Measurements from ENCODE around the gene OR2V1.
"Not testable (repeated sequence)": the region's sequence is repeated elsewhere in the genome, so short reads cannot be mapped to it uniquely, and the experiment has no call there.

Gene OR2V1

DNA sequence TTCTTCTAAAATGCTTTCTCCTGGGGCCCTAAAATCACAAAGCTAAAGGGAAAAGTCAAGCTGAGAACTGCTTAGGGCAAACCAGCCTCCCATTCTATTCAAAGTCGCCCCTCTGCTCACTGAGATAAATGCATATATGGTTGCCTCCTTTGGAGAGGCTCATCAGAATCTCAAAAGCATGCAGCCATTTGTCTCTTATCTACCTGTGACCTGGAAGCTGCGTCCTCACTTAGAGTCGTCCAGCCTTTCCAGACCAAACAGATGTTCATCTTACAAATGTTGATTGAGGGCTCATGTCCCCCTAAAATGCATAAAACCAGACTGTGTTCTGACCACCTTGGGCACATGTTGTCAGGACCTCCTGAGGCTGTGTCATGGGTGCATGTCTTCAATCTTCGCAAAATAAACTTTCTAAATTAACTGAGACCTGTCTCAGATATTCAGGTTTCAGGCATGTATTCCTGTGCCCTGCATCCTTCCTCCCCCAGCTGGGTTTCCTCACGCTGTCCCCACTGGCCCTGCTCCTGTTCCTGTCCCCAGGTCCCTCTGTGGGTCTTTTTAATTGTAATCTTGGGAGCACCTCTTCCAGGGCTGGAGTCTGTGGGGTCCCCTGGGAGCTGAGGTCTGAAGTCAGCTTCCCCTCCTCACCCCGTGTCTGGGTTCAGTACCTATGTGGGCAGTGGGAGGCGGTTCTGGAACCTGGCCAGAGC lies 16.1 kb upstream of the OR2V1 start, which contains the start of gene OR2V2:
TSS of gene OR2V2 (plus strand) at position 660 of the 710 bp plus-strand sequence. CDS start 7,357 bp downstream, outside the sequence.
- H3K27ac Mint-ChIP-seq; H3K9me3 Mint-ChIP-seq (ENCODE audit: low read depth); H3K4me1 Mint-ChIP-seq (ENCODE audit: low read depth); H3K36me3 Mint-ChIP-seq; H3K4me3 Mint-ChIP-seq: not testable (repeated sequence)
- peaks cover 34% of the 10 kb centered on the region for H3K27me3 Mint-ChIP-seq

- Mint-ChIP-seq H3K4me3 (no peak overlapping the region), H3K9me3 (ENCODE audit: low read depth) (peaks cover 3% of the 10 kb centered on the region), H3K36me3 (no peaks in the 10 kb centered on the region), H3K27ac (no peak overlapping the region), H3K27me3 (peaks cover 38% of the 10 kb centered on the region), H3K4me1 (ENCODE audit: low read depth) (no peaks in the 10 kb centered on the region)
These were observed 14.2 kb upstream of the OR2V1 start for GRCh38 chr5:181145133-181145532.

DNA sequence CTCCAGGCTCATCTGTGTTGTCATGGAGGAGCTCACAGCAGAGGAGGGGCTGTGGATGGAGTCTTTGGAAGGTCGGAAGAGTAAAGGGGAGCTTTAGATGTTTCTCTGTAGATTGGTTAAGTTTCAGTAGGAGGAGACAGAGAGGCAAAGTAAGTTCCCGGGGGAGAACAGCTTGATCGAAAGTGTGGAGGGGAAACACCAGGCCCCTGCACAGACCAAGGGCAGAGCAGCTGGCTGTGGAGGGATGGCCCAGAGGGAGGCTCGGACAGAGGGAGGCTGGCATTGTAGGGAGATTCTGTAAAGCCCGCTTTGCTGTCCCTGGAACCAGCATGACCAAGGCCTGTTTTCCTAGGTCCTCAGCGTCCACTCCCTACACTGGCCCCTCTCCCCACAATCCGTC lies 11.1 kb upstream of the OR2V1 start:
- no peak overlapping the region for H3K27ac Mint-ChIP-seq
- no peaks in the 10 kb centered on the region for H3K4me1 Mint-ChIP-seq (ENCODE audit: low read depth)
- no peaks in the 10 kb centered on the region for H3K36me3 Mint-ChIP-seq
- peaks cover 18% of the 10 kb centered on the region for H3K9me3 Mint-ChIP-seq (ENCODE audit: low read depth)
- H3K27me3 Mint-ChIP-seq = peaks cover 25% of the 10 kb centered on the region
- H3K4me3 Mint-ChIP-seq = no peak overlapping the region

- no peak overlapping the region for H3K4me3 Mint-ChIP-seq
- no peaks in the 10 kb centered on the region for H3K36me3 Mint-ChIP-seq
- peaks cover 18% of the 10 kb centered on the region for H3K9me3 Mint-ChIP-seq (ENCODE audit: low read depth)
- H3K27me3 Mint-ChIP-seq = peaks cover 19% of the 10 kb centered on the region
- no peaks in the 10 kb centered on the region for H3K4me1 Mint-ChIP-seq (ENCODE audit: low read depth)
- H3K27ac Mint-ChIP-seq = no peak overlapping the region
These were observed 9.8 kb upstream of the OR2V1 start for GRCh38 chr5:181140766-181141165.

GRCh38 chr5:181138258-181138657 lies 7.3 kb upstream of the OR2V1 start:
- H3K4me3 Mint-ChIP-seq = no peak overlapping the region

DNA sequence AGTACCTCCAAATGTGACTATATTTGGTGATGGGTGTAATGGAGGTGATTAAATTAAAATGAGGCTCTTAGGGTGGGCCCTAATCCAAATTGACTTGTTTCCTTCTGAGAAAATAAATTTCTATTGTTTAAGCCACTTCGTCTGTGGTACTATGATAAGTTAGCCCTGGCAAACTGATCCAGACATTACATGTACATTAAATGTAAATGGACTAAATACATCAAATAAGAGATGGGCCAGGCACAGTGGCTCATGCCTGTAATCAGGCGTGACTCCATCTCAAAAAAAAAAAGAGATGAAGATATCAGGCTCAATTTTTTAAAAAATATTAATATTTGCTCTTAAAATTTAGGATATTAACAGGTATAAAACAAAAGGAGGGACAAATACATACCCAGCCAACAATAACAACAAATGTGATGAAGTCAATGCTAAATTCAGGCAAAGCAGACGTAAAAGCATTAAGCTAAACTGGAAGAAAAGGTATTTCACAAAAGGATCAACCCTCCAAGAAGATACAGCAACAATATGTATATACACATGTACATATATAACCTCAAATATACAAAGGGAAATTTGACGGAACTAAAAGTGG lies 5.5 kb upstream of the OR2V1 start:
- Mint-ChIP-seq H3K27me3 (peaks cover 15% of the 10 kb centered on the region), H3K36me3 (peaks cover 3% of the 10 kb centered on the region), H3K4me1 (ENCODE audit: low read depth) (no peaks in the 10 kb centered on the region)

More at GRCh38 chr5:181138258-181138657, 7.3 kb upstream of the OR2V1 start:
- Mint-ChIP-seq H3K9me3 (ENCODE audit: low read depth) (peaks cover 18% of the 10 kb centered on the region), H3K4me1 (ENCODE audit: low read depth) (no peaks in the 10 kb centered on the region), H3K36me3 (no peaks in the 10 kb centered on the region), H3K27me3 (peaks cover 13% of the 10 kb centered on the region), H3K27ac (no peak overlapping the region)

GRCh38 chr5:181134259-181134658 lies 3.3 kb upstream of the OR2V1 start:
- Mint-ChIP-seq H3K9me3 (ENCODE audit: low read depth) (peaks cover 8% of the 10 kb centered on the region), H3K4me1 (ENCODE audit: low read depth) (no peaks in the 10 kb centered on the region), H3K36me3 (peaks cover 3% of the 10 kb centered on the region), H3K4me3 (no peak overlapping the region), H3K27ac (no peak overlapping the region), H3K27me3 (peaks cover 21% of the 10 kb centered on the region)

More for the DNA sequence above, 5.5 kb upstream of the OR2V1 start:
- H3K9me3 Mint-ChIP-seq (ENCODE audit: low read depth) = peaks cover 18% of the 10 kb centered on the region
- no peak overlapping the region for H3K4me3 Mint-ChIP-seq
- H3K27ac Mint-ChIP-seq = no peak overlapping the region

- H3K4me3 Mint-ChIP-seq = no peak overlapping the region
- H3K27ac Mint-ChIP-seq = no peak overlapping the region
- H3K9me3 Mint-ChIP-seq (ENCODE audit: low read depth) = peaks cover 3% of the 10 kb centered on the region
- H3K4me1 Mint-ChIP-seq (ENCODE audit: low read depth) = no peaks in the 10 kb centered on the region
- peaks cover 3% of the 10 kb centered on the region for H3K36me3 Mint-ChIP-seq
- H3K27me3 Mint-ChIP-seq = peaks cover 23% of the 10 kb centered on the region
These were observed 2.8 kb upstream of the OR2V1 start for GRCh38 chr5:181133610-181134231.

DNA sequence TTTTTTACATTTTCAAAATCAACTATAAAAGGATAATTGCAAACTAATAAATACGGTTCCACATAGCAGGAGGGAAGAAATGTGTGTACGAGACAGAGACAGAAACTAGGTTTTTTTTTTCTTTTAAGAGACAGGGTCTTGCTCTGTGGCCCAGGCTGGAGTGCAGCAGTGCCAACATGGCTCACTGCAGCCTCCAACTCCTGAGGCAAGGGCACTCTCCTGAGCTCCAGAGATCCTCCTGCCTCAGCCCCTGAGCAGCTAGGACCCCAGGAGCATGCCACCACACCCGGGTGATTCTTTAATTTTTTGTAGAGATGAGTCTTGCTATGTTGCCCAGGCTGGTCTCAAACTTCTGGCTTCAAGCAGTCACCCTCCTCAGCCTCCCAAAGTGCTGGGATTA lies 2.1 kb upstream of the OR2V1 start:
- no peak overlapping the region for H3K27ac Mint-ChIP-seq
- H3K4me1 Mint-ChIP-seq (ENCODE audit: low read depth) = no peaks in the 10 kb centered on the region
- H3K4me3 Mint-ChIP-seq = no peak overlapping the region
- no peaks in the 10 kb centered on the region for H3K9me3 Mint-ChIP-seq (ENCODE audit: low read depth)
- H3K36me3 Mint-ChIP-seq = peaks cover 3% of the 10 kb centered on the region
- H3K27me3 Mint-ChIP-seq = peaks cover 28% of the 10 kb centered on the region

GRCh38 chr5:181131514-181131913 lies 545 bp upstream of the OR2V1 start:
- H3K36me3 Mint-ChIP-seq = peaks cover 3% of the 10 kb centered on the region
- H3K9me3 Mint-ChIP-seq (ENCODE audit: low read depth) = no peaks in the 10 kb centered on the region
- no peak overlapping the region for H3K27ac Mint-ChIP-seq
- no peak overlapping the region for H3K4me3 Mint-ChIP-seq
- peaks cover 31% of the 10 kb centered on the region for H3K27me3 Mint-ChIP-seq
- no peaks in the 10 kb centered on the region for H3K4me1 Mint-ChIP-seq (ENCODE audit: low read depth)

DNA sequence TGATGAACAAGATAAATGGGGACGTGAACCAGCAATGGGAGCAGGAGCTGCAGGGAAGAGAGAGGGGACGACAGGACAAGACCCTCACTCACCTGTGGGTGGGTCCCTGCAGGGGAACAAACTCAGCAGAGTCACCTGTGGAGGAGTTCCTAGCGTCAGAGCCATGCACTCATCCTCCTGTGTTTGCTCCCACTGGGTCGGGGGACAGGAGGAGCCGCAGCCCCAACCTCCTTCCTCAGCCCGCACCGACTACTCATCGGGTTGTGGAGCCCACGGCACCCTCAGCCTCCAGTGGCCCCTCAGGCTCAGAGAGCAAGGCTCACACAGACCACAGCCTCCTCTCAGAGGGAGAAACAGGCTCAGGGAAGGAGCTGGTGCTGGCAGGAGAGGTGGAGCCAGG lies 888 bp downstream of the OR2V1 start:
- not testable (repeated sequence) for H3K27ac Mint-ChIP-seq; H3K4me1 Mint-ChIP-seq (ENCODE audit: low read depth); H3K36me3 Mint-ChIP-seq; H3K4me3 Mint-ChIP-seq; H3K9me3 Mint-ChIP-seq (ENCODE audit: low read depth)
- H3K27me3 Mint-ChIP-seq = peaks cover 40% of the 10 kb centered on the region

DNA sequence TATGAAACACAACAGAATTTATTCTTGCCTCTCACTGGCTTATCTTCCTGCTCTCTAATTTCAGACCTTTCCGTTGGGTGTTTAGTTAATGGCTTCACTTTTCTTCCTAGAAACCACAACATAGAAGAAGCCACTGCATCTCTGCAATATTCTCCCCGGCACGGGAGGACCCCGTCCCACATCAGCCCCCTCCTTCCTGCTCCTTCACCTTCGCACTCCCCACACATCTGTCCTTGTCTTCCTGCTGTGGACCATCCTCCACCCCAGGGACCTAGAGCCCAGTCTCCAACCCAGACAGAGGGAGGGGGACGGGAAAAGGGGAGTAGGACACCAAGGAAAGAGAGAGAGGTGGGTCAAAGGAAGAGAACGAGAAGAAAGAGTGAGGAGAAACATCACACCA lies 1.4 kb downstream of the OR2V1 start:
- no peak overlapping the region for H3K27ac Mint-ChIP-seq
- H3K4me3 Mint-ChIP-seq = no peak overlapping the region
- no peaks in the 10 kb centered on the region for H3K4me1 Mint-ChIP-seq (ENCODE audit: low read depth)
- no peaks in the 10 kb centered on the region for H3K9me3 Mint-ChIP-seq (ENCODE audit: low read depth)
- H3K36me3 Mint-ChIP-seq = peaks cover 3% of the 10 kb centered on the region
- H3K27me3 Mint-ChIP-seq = peaks cover 42% of the 10 kb centered on the region

DNA sequence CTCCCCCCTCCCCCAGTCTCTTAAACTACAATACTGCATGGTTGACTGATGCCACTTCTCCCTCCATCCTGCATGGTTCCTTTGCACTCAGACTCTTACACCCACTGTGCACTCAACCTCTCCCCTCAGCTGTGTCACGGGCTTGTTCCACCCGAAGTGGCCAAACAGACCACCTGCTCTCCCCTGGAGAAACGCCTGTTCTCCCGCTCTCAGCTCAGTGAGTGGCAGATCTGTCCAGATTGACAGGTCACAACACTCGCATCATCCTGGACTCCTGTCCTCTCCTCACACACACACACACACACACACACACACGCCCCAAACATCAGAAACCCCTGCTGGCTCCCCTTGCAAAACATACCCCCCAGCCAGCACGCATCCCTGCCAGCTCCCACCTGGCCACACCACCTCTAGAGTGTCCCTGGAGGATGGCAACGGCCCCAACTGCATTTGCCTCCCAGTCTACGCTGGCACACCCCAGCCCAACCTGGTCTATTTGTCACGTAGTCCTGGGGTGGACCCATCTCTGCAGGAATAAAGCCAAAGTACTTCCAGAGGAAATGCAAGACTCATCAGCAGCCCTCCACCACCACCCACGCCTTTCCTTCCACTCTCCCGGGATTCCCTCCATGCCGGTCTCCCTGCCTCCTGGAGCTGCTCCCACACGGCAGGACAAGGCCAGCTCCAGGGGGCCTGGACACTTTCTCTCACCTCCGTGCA lies 2.9 kb downstream of the OR2V1 start:
- Mint-ChIP-seq H3K4me3 (no peak overlapping the region), H3K9me3 (ENCODE audit: low read depth) (no peaks in the 10 kb centered on the region), H3K27ac (no peak overlapping the region), H3K4me1 (ENCODE audit: low read depth) (no peaks in the 10 kb centered on the region), H3K27me3 (peaks cover 42% of the 10 kb centered on the region), H3K36me3 (peaks cover 3% of the 10 kb centered on the region)

GRCh38 chr5:181127456-181127855 lies 3.5 kb downstream of the OR2V1 start:
- Mint-ChIP-seq H3K27ac (no peak overlapping the region), H3K4me3 (no peak overlapping the region), H3K27me3 (peaks cover 45% of the 10 kb centered on the region), H3K4me1 (ENCODE audit: low read depth) (no peaks in the 10 kb centered on the region), H3K9me3 (ENCODE audit: low read depth) (no peaks in the 10 kb centered on the region), H3K36me3 (peaks cover 3% of the 10 kb centered on the region)

DNA sequence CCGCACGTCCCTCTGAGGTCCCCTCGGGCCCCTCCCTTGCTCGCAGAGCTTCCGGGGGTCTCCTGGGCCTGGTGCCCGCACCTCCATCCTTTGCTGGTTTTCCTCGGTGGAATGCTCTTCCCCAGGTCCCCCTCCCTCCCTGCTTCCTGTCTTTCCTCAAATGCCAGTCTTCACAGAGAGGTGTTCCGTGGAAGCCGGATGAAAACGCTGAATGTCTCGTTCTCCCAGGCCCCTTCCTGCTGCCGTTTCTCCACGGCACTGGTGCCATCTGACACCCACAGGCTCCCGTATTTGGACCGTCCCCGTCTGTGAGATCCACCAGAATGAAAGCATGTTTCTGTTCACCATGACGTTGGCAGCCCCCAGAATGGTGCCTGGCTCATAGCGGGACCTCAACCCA lies 4.1 kb downstream of the OR2V1 start:
- Mint-ChIP-seq H3K27ac (no peak overlapping the region), H3K9me3 (ENCODE audit: low read depth) (no peaks in the 10 kb centered on the region)

More for the DNA sequence above, 4.1 kb downstream of the OR2V1 start:
- Mint-ChIP-seq H3K36me3 (peaks cover 2% of the 10 kb centered on the region), H3K27me3 (peaks cover 44% of the 10 kb centered on the region), H3K4me3 (no peak overlapping the region), H3K4me1 (ENCODE audit: low read depth) (no peaks in the 10 kb centered on the region)

Data from activated naive CD8-positive, alpha-beta T cell (primary cell).